Stimulated activated CD8-positive, alpha-beta memory T cell treated with anti-CD3 and anti-CD28 coated beads, Interleukin-4, amount 100 ng/mL, for 24 hours (primary cell): ENCODE measurements around the gene MAG.

Experiments
- DNase-seq: peaks from one replicate; pipeline ENCODE4 v3.0.0-alpha.2; 2020; ENCODE audit warnings: low read depth

The MAG gene

DNA sequence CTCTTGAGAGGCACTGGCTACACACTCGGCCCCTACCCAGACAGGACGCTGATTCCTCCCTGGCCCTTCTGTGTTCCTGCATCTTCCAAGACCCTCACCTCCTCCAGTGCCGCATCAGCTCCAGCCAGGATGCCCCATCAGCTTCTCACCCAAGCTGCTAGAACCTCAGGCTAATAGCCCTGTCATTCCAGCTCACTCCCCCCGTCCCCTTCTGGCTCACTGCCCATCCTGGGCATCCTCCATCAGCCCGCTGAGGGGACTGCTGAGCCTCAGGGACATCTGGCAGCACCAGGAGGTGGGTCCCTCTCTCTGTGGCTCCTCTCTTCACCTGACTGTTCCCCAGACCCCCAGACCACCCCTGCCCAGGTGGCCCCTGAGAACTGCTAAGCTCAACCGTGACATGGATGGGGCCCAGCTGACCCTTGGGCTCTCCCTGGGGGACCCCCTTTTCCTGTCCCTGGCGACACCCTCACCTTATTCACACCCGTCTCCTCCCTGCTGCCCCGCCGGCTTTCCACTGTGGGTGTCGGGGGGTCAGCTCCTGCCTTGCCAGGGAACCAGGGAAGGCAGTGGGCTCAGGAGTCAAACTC, 71.1 kb downstream of the MAG start:
- no peak for DNase-seq
